OCI-M1 (cell line): ENCODE results near the gene EGFR.
"Not testable (repeated sequence)": the region's sequence is repeated elsewhere in the genome, so short reads cannot be mapped to it uniquely, and the experiment has no call there.

Experiments
- DNase-seq: peaks from one replicate; lab custom pipeline; 2025; lab: John Stamatoyannopoulos, UW

Gene EGFR

GRCh38 chr7:55013851-55014250 lies 5.0 kb upstream of the EGFR start:
- no peak for DNase-seq

DNA sequence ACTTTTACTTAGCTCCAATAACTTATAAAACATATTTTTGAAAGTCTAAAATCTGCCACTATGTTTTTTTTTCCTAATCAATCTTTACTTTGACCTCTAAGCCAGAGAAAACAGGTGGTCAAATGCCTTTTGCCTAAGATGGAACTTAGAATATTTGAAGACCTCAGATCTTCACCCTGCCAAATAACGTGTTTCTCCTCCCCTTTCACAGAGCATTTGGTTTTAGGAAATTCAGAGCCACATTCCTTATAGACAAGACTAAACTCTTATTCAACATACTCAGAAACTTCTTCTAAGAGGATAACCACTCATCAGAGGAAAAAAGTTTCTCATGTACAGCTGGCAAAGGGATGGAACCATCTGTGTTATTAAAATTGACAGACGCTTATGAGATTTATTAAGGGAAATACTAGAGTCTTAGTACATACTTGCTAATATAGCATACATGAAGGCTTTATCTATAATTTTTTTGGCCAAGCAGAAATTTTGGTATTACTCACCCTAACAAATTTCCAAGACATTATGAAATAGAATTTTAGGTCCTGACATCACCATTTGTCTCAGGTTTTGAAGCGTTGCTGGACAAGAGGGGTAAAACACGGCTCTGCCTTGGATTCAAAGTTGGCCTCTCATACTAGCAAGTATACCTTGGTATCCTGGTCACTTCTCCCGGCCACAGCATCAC lies 2.6 kb upstream of the EGFR start:
- DNase-seq = no peak

DNA sequence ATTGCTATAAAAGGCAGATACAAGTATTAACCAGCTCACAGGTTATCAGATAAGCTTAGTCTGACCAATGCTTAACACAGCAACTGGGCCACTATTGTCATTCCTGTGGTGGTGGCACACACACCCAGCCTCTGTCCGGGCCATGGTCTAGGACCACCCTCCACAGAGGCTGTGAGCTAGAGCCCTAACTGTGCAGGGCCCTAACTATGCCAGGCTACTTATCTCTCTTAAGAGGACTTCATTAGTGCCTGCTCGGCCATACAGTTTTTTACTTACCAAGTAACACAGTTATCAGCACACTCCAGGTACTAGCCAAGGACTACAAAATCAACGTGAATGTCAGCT lies 2.1 kb upstream of the EGFR start:
- DNase-seq = no peak

DNA sequence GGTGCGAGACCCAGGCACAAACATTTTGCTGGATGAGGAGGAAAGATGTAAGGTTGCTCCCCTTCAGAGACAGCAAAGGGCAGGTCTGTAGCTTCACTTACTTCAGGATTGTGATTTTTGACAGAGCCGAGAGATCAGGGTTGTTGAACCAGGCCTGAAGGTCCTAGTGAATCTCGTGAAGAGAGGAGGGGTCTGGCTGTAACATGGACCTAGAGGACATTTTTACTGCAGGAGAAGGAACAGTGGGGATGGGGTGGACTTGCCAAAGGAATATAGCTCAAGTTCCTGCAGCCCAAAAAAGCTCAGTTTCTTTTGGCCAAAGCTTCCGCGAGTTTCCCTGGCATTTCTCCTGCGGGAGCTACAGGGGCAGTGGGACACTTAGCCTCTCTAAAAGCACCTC lies 976 bp upstream of the EGFR start:
- DNase-seq = no peak

- no peak for DNase-seq
These were observed 424 bp downstream of the EGFR start for GRCh38 chr7:55019191-55019690.

DNA sequence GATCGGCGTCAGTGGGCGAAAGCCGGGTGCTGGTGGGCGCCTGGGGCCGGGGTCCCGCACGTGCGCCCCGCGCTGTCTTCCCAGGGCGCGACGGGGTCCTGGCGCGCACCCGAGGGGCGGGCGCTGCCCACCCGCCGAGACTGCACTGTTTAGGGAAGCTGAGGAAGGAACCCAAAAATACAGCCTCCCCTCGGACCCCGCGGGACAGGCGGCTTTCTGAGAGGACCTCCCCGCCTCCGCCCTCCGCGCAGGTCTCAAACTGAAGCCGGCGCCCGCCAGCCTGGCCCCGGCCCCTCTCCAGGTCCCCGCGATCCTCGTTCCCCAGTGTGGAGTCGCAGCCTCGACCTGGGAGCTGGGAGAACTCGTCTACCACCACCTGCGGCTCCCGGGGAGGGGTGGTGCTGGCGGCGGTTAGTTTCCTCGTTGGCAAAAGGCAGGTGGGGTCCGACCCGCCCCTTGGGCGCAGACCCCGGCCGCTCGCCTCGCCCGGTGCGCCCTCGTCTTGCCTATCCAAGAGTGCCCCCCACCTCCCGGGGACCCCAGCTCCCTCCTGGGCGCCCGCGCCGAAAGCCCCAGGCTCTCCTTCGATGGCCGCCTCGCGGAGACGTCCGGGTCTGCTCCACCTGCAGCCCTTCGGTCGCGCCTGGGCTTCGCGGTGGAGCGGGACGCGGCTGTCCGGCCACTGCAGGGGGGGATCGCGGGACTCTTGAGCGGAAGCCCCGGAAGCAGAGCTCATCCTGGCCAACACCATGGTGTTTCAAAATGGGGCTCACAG lies 1.1 kb downstream of the EGFR start:
- no peak for DNase-seq

DNA sequence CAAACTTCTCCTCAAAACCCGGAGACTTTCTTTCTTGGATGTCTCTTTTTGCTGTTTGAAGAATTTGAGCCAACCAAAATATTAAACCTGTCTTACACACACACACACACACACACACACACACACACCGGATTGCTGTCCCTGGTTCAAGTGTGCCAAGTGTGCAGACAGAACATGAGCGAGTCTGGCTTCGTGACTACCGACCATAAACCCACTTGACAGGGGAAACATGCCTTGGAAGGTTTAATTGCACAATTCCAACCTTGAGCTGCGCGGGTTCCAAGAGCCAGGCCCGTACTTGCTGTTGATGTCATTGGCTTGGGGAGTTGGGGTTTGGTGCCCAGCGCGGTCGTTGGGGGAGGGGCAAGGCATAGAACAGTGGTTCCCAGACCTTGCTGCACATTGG lies 1.7 kb downstream of the EGFR start:
- DNase-seq = no peak

- no peak for DNase-seq
These were observed 2.2 kb downstream of the EGFR start for GRCh38 chr7:55021053-55021452.

- no peak for DNase-seq
These were observed 3.5 kb downstream of the EGFR start for GRCh38 chr7:55022002-55022985.

DNA sequence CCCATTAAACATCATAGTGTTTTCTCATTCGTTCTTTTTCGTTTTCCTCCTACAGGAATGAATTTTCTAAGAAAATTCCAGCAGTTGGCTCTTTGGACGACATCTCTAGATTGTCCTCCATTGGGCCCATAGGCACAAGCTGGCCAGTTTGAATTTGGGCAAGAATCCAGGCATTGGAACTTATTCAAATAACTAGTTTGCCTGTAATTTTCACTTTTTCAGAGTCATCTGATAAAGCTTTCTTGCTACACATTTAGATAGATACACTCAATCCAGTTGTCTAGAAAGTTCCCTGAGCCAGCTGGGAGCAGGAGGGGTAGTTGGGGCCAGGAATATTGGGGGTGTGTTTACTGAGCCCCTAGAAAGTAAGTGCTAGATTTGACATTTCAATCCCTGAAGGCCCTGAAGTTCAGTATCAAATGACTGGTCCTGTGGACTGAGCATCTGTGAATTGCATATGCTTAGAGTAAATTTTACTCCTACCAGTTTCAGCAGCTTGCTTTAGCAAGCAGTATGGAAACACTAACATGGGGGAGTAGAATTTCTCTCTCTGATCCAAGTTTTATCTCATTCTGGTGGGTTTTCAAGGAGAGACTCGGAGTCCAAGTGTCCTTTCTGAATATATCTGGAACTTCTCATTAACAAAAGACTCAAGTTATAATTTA lies 5.2 kb downstream of the EGFR start:
- no peak for DNase-seq

DNA sequence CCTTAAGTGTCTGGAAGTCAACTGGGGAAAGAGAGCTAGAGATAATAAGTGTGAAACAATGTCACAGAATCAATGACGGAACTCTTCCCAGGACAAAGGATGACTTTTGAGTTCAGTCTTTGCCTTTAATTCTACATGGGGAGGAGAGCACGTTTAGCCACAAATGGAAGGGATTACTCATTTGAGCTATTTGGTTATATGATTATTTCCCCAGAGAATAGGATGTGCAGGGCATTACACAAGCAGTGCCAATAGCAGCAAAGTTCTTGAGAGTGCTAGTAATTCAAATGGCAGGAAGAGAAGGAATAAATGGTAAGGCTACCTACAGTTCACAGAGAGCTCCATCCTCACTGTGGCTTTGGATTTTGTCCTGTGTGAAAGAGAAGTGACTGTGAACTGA lies 6.0 kb downstream of the EGFR start:
- no peak for DNase-seq

GRCh38 chr7:55026086-55026790 lies 7.4 kb downstream of the EGFR start:
- no peak for DNase-seq

DNA sequence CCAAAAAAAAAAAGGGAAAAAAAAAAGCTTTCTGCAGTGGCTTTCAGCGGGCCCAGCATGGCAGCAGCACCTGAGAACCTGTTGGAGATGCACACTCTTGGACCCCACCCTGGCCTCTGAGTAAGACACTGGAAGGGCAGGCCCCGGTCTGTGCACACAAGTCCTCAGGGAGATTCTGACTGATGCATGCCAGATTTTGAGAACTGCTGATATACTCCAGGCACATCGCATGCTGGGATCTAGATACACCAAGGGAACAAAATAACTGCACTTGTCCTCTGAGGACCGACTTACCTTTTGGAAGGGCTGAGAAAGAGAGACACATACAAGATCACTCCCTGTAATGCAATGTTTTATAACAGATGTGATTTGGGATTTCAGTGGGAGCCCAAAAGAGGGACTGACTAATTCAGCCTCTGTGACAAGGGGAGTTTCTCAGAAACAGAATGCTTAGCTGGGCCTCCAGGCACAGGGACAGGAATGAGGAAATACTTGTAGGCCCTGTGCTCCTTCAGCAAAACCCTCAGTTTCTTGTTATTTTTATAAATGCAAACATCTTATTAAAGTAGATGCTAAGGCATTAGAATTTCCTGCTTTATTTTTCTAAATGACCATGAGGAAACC lies 8.2 kb downstream of the EGFR start:
- DNase-seq = no peak

DNA sequence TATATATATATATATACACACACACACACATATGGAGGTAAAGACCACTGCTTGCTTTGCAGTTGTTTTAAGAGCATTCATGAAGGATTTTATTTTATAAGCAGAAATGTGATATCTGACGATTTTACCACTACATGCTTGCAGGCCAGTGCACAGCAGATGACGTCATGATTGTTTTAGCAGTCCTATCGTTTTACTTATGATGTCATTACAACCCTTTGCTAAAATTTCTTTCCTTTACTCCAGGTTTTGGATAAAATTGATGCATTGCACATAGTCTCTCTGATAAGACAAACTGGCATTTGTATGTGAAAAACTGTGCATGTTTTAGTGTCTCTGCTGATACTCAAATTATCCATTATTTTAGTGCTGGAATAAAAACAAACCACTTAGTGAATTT lies 9.2 kb downstream of the EGFR start:
- no peak for DNase-seq

DNA sequence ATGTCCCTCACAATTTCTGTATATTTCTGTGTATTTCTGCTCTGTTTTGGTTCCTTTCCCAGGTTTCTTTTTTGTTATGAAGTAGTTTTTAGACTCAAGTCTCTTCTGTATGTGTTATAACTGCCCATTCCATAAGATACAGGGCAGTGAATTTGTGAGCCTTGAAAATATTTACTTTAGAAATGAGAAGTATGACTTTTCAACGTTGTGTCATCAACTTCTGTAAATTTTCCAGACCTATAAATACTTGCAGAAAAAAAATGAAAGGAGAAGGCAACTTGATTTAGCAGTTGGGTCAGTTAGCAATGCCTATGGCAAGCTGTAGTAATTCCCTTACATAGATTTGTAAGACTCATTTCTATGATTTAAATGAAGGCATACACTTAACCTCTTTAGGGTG lies 11.5 kb downstream of the EGFR start:
- DNase-seq = no peak

DNA sequence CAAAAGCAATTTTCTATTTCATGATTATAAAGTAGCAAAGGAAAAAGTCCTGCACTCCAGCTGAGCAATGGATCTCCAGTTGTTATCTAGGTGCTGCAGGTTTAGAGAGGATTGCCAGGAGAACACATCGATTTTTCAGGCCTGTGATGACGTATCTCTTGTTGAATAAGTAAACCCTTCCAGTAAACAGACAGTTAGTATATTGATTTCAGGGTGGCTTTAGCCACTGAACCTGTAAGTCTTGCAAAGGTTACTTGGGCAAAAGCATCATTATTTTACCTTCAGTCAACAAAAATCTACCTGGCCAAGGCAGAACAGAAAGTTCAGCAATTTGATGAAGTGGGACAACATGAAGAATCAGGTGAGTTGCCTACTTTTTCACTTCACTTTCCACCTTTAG lies 12.3 kb downstream of the EGFR start:
- no peak for DNase-seq

- DNase-seq = no peak
These were observed 13.4 kb downstream of the EGFR start for GRCh38 chr7:55032069-55032699.

GRCh38 chr7:55033236-55033846 lies 14.5 kb downstream of the EGFR start:
- DNase-seq = no peak

DNA sequence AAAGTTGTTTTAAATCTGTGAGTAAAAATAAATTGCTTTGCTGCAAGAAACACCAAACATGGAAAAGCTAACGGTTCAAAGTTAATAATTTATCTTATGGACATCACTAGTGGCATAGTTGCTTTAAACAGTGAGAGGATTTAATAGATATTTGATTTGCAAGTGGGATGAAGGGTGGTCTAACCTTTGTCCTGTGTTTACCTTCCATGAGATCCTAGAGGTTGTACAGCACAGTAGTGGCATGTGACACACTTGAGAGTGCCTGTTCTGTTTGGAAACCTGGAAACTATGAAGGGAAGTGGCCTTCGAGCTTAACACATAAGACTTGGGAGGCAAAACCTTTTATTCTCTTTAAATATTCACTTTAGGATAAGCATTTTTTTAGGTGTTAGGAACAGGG lies 16.0 kb downstream of the EGFR start:
- DNase-seq = no peak

GRCh38 chr7:55035410-55035809 lies 16.6 kb downstream of the EGFR start:
- not testable (repeated sequence) for DNase-seq
